Measurements from ENCODE around the gene ABO.

GRCh38 chr9:133322701-133323100 lies 47.7 kb upstream of the ABO start:
- TF ChIP-seq REST (IDR thresholded peaks at IDR 0.05; ENCODE audit: insufficient read depth in 1 of 2, low read depth in 2 of 2, low read length in 2 of 2): no peak
- TF ChIP-seq POLR2AphosphoS5 (IDR thresholded peaks at IDR 0.05; ENCODE audit: low read depth, low read length): no peak
